Neural cell (in vitro differentiated cells): ENCODE measurements around the gene CAMSAP2. TPM values are rescaled to one million over a fixed set of nuclear protein-coding genes. Genes with fewer than 3 reads are reported as not detected.

Experiments
- H2AFZ ChIP-seq: fragments of 200-600, 300-800 bp; sonication (generic), shearing (Covaris generic); 2 replicates; pipeline ENCODE4 v1.6.0; 2014; ENCODE audit warnings: low read depth, mild to moderate bottlenecking, antibody characterized with exemption, low read length, moderate library complexity
- H3F3A ChIP-seq: fragments of 200-600 bp; shearing (Covaris generic); 2 replicates; pipeline ENCODE4 v1.6.1; 2016; ENCODE audit warnings: mild to moderate bottlenecking, moderate library complexity, mixed read lengths, antibody characterized with exemption, low read length; ENCODE audit not compliant: insufficient read depth, poor library complexity, severe bottlenecking
- H3K27ac ChIP-seq: fragments of 200-600, 300-800 bp; sonication (generic), shearing (Covaris generic); 2 replicates; pipeline ENCODE4 v1.5.1; 2014; ENCODE audit warnings: mild to moderate bottlenecking, low read length, moderate library complexity
- H3K27me3 ChIP-seq: fragments of 300-800, 200-600 bp; sonication (generic), shearing (Covaris generic); 2 replicates; pipeline ENCODE4 v1.6.0; 2014; ENCODE audit warnings: mild to moderate bottlenecking, low read depth, low read length, moderate library complexity; ENCODE audit not compliant: insufficient read depth
- H3K36me3 ChIP-seq: fragments of 300-800, 200-600 bp; sonication (generic), shearing (Covaris generic); 2 replicates; pipeline ENCODE4 v1.5.1; 2014; ENCODE audit warnings: mild to moderate bottlenecking, antibody characterized with exemption, low read length, moderate library complexity; ENCODE audit not compliant: insufficient read depth
- H3K4me2 ChIP-seq: fragments of 300-800, 200-600 bp; sonication (generic), shearing (Covaris generic); 2 replicates; pipeline ENCODE4 v1.6.0; 2014; ENCODE audit warnings: mild to moderate bottlenecking, low read length
- H3K4me3 ChIP-seq: fragments of 300-800, 200-600 bp; sonication (generic), shearing (Covaris generic); 2 replicates; pipeline ENCODE4 v1.5.1; 2014; ENCODE audit warnings: mild to moderate bottlenecking, low read length, moderate library complexity
- H3K79me2 ChIP-seq: fragments of 200-600 bp; shearing (Covaris generic); replicated peaks from 2 replicates; pipeline ENCODE4 v1.6.0; 2014; ENCODE audit warnings: mild to moderate bottlenecking, low read length, moderate library complexity; ENCODE audit not compliant: insufficient read depth
- H3K9ac ChIP-seq: fragments of 300-800, 200-600 bp; sonication (generic), shearing (Covaris generic); 2 replicates; pipeline ENCODE4 v1.6.1; 2016; ENCODE audit warnings: mild to moderate bottlenecking, low read length, mixed read lengths
- H3K9me2 ChIP-seq: fragments of 200-600 bp; shearing (Covaris generic); 2 replicates; pipeline ENCODE4 v1.6.1; 2016; ENCODE audit warnings: mild to moderate bottlenecking, low read length, mixed read lengths; ENCODE audit not compliant: insufficient read depth
- H3K9me3 ChIP-seq: fragments of 200-600, 300-800 bp; sonication (generic), shearing (Covaris generic); 2 replicates; pipeline ENCODE4 v1.6.1; 2016; ENCODE audit warnings: mild to moderate bottlenecking, mixed run types, low read length, moderate library complexity, mixed read lengths
- H4K20me1 ChIP-seq: fragments of 200-600 bp; shearing (Covaris generic); 2 replicates; pipeline ENCODE4 v1.6.1; 2016; ENCODE audit warnings: mild to moderate bottlenecking, mixed run types; ENCODE audit not compliant: insufficient read depth
- EP300 ChIP-seq: fragments of 450-650 bp; conservative IDR thresholded peaks from 2 replicates; pipeline ENCODE4 v1.6.1; 2014; ENCODE audit warnings: antibody characterized with exemption, mild to moderate bottlenecking, moderate library complexity; ENCODE audit not compliant: poor library complexity, severe bottlenecking
- EZH2 ChIP-seq: fragments of 200-600, 300-800 bp; shearing (Covaris generic), sonication (generic); IDR thresholded peaks from 2 replicates; pipeline ENCODE4 v1.6.1; 2014; ENCODE audit warnings: antibody characterized with exemption, low read length, borderline replicate concordance, mild to moderate bottlenecking; ENCODE audit not compliant: insufficient read depth, poor library complexity, severe bottlenecking
- MXI1 ChIP-seq: fragments of 450-650 bp; conservative IDR thresholded peaks from 2 replicates; pipeline ENCODE4 v1.6.1; 2014; ENCODE audit warnings: antibody characterized with exemption, mild to moderate bottlenecking; ENCODE audit not compliant: poor library complexity, severe bottlenecking
- POLR2AphosphoS5 ChIP-seq: IDR thresholded peaks from 2 replicates; pipeline ENCODE4 v1.6.1; 2012
- RAD21 ChIP-seq: fragments of 450-650 bp; conservative IDR thresholded peaks from 2 replicates; pipeline ENCODE4 v1.6.1; 2014; ENCODE audit warnings: antibody characterized with exemption, mild to moderate bottlenecking, moderate library complexity
- SMC3 ChIP-seq: fragments of 450-650 bp; conservative IDR thresholded peaks from 2 replicates; pipeline ENCODE4 v1.6.1; 2014; ENCODE audit warnings: antibody characterized with exemption, mild to moderate bottlenecking, moderate library complexity; ENCODE audit not compliant: poor library complexity
- TAF1 ChIP-seq: IDR thresholded peaks from 2 replicates; pipeline ENCODE4 v1.6.1; 2012; ENCODE audit warnings: low read depth
- polyA plus RNA-seq: library from polyadenylated mRNA; depleted of rRNA; stranded (reverse); fragments of >200 nt; gene quantifications from 2 replicates; pipeline ENCODE4 v1.2.3, GENCODE V29; 2014
- TF ChIP-seq, protein P1 (sequence below): fragments of 450-650 bp; IDR thresholded peaks from 2 replicates; pipeline ENCODE4 v1.5.1; 2014; ENCODE audit warnings: antibody characterized with exemption, mild to moderate bottlenecking, moderate library complexity; ENCODE audit not compliant: poor library complexity, severe bottlenecking
- TF ChIP-seq, protein P2 (sequence below): IDR thresholded peaks from 2 replicates; pipeline ENCODE4 v1.6.1; 2012; ENCODE audit warnings: borderline replicate concordance

The CAMSAP2 gene
- polyA plus RNA-seq, 1 donor from 2014 or later: 52.7 TPM

DNA sequence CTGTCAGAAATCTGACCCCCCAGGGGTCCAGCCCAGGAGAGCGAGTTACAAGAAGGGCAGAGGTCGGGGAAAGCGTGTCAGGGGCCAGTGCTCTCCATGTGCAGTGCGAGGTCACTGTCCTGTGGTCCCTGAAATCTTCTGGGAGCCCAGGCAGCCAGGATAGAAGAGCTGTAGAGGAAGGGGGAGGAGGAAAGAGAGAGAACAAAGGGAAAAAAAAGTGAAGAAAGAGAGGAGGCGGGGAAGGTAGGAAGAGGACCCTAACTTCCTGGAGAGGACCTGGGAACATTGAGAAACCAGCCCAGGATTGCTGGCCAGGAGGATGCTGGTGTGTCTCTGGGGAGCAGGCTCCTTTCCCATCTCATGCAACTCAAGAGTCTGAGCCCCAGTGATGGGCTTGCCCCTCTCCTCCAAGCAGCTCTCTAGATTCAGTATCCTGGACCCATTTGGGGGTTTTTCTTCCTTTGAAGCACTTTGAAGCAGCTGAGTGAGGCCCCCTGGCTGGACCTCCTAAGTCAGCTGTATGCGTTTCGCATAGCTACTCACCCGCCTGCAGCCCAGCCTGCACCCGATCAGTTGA, 149.2 kb downstream of the CAMSAP2 start:
- no peak overlapping the region for H3K27ac ChIP-seq
- H3K9ac ChIP-seq: no peak overlapping the region
- H3K4me3 ChIP-seq: no peak overlapping the region
- H3K4me2 ChIP-seq: no peak overlapping the region
- no peaks in the 10 kb centered on the region for H3F3A ChIP-seq
- H3K79me2 ChIP-seq: peaks cover 26% of the 10 kb centered on the region
- H3K9me3 ChIP-seq: no peaks in the 10 kb centered on the region
- TF ChIP-seq EP300 (no peak), POLR2AphosphoS5 (no peak), RAD21 (no peak), SMC3 (no peak), TAF1 (no peak), EZH2 (no peak), MXI1 (no peak)
- TF ChIP-seq, protein P1, sequence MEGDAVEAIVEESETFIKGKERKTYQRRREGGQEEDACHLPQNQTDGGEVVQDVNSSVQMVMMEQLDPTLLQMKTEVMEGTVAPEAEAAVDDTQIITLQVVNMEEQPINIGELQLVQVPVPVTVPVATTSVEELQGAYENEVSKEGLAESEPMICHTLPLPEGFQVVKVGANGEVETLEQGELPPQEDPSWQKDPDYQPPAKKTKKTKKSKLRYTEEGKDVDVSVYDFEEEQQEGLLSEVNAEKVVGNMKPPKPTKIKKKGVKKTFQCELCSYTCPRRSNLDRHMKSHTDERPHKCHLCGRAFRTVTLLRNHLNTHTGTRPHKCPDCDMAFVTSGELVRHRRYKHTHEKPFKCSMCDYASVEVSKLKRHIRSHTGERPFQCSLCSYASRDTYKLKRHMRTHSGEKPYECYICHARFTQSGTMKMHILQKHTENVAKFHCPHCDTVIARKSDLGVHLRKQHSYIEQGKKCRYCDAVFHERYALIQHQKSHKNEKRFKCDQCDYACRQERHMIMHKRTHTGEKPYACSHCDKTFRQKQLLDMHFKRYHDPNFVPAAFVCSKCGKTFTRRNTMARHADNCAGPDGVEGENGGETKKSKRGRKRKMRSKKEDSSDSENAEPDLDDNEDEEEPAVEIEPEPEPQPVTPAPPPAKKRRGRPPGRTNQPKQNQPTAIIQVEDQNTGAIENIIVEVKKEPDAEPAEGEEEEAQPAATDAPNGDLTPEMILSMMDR: no peak
- TF ChIP-seq, protein P2, sequence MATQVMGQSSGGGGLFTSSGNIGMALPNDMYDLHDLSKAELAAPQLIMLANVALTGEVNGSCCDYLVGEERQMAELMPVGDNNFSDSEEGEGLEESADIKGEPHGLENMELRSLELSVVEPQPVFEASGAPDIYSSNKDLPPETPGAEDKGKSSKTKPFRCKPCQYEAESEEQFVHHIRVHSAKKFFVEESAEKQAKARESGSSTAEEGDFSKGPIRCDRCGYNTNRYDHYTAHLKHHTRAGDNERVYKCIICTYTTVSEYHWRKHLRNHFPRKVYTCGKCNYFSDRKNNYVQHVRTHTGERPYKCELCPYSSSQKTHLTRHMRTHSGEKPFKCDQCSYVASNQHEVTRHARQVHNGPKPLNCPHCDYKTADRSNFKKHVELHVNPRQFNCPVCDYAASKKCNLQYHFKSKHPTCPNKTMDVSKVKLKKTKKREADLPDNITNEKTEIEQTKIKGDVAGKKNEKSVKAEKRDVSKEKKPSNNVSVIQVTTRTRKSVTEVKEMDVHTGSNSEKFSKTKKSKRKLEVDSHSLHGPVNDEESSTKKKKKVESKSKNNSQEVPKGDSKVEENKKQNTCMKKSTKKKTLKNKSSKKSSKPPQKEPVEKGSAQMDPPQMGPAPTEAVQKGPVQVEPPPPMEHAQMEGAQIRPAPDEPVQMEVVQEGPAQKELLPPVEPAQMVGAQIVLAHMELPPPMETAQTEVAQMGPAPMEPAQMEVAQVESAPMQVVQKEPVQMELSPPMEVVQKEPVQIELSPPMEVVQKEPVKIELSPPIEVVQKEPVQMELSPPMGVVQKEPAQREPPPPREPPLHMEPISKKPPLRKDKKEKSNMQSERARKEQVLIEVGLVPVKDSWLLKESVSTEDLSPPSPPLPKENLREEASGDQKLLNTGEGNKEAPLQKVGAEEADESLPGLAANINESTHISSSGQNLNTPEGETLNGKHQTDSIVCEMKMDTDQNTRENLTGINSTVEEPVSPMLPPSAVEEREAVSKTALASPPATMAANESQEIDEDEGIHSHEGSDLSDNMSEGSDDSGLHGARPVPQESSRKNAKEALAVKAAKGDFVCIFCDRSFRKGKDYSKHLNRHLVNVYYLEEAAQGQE: no peak
- H3K36me3 ChIP-seq: no peaks in the 10 kb centered on the region
- no peaks in the 10 kb centered on the region for H3K27me3 ChIP-seq
- H4K20me1 ChIP-seq: no peaks in the 10 kb centered on the region
- H3K9me2 ChIP-seq: no peaks in the 10 kb centered on the region
- no peak overlapping the region for H2AFZ ChIP-seq

DNA sequence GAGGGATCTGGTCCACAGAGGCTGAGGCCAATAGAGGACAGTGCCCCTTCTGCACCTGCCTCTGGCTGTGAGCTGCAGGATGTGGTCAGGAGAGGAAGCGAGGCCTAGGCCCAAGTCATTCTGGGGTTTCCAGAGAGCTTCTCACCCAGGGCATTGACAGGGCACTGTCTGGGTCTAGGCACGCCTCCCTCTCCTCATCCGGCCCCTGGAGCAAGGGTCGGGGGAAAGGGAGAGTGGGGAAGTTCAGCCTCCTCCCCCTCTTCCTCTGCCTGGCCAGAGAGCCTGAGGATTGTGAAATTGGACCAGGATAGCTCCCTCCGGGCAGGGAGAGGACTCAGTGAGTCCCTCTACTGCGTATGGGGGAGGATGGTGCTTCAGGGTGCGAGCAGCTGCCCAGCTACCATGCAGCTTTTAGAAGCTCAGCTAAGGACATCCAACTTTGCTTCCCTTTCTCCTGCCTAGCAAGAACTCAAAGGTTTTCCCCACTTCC, 149.7 kb downstream of the CAMSAP2 start:
- H2AFZ ChIP-seq: no peak overlapping the region
- no peaks in the 10 kb centered on the region for H3F3A ChIP-seq
- H3K4me3 ChIP-seq: no peak overlapping the region
- H3K9me2 ChIP-seq: no peaks in the 10 kb centered on the region
- no peak overlapping the region for H3K27ac ChIP-seq
- no peak for TF ChIP-seq EP300
- TF ChIP-seq, protein P1: no peak
- no peak for TF ChIP-seq MXI1
- no peak overlapping the region for H3K4me2 ChIP-seq
- H4K20me1 ChIP-seq: no peaks in the 10 kb centered on the region
- H3K9me3 ChIP-seq: no peaks in the 10 kb centered on the region
- peaks cover 31% of the 10 kb centered on the region for H3K79me2 ChIP-seq
- no peaks in the 10 kb centered on the region for H3K36me3 ChIP-seq
- H3K27me3 ChIP-seq: no peaks in the 10 kb centered on the region
- no peak overlapping the region for H3K9ac ChIP-seq
